ENCODE measurements around the gene TMEM109. TPM values are rescaled to one million over a fixed set of nuclear protein-coding genes. Genes with fewer than 3 reads are reported as not detected.

The TMEM109 gene
- total and polyA plus RNA-seq, 9 of the 15 experiments (the other 6 are each of a cell fraction or from before 2014, with no cell fraction given): 9.2 to 71.3 (median 30.5) TPM

DNA sequence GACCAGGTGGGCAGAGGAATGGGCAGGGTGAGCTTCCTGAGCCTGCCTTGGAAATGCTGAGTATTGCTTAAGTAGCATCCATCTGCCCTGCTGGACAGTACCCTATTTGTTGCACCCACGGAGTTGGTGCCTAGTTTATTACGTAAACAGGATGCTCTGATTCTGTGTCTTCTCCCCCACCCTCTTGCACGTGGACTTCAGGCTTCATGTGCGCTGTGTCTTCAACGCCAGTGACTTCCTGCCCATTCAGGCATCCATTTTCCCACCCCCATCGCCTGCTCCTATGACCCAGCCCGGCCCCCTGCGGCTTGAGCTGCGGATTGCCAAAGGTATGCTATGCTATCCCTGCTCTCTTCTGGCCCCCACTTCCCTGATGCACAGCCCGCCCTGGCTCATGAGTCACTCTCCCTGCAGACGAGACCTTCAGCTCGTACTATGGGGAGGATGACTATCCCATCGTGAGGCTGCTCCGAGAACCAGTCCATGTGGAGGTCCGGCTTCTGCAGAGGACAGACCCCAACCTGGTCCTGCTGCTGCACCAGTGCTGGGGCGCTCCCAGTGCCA, 40.9 kb upstream of the TMEM109 start:
- ChIA-PET CTCF (ENCODE audit: low intra/inter-chr PET ratio) (no interaction called here), POLR2A (interaction anchor here (1.3 to 2.1 kb wide), 2 partner anchors 9 to 15 kb away, joined by 4 to 7 read pairs; no protein-coding TSS in a partner anchor)
- peak; percentile 67 for ATAC-seq
- Histone ChIP-seq H3K79me2 (ENCODE audit: control insufficient read depth, insufficient read depth, low read length) (no peaks in the 10 kb centered on the region), H3K4me1 (replicated peaks in 1 of 2; ENCODE audit: control insufficient read depth in 2 of 2, insufficient read depth in 2 of 2, low read length in 2 of 2) (peaks cover 6 to 22% of the 10 kb centered on the region in 2 experiments; a peak in 4 of 5 replicates), H3K9me1 (ENCODE audit: control insufficient read depth, insufficient read depth, low read length) (peaks cover 3% of the 10 kb centered on the region), H2AFZ (ENCODE audit: low read depth, low read length) (no peak overlapping the region), H3K9ac (ENCODE audit: insufficient read depth in 1 of 2, low read depth in 2 of 2, low read length in 2 of 2) (peak overlapping the region in 1 of 2 experiments; percentile 65; a peak in 2 of 4 replicates), H3K4me3 (no peak overlapping the region), H3K36me3 (ENCODE audit: control insufficient read depth, insufficient read depth, low read length) (0 out of 3 replicates have a peak, but pooled peaks cover 3% of the 10 kb centered on the region), H4K20me1 (replicated peaks; ENCODE audit: control insufficient read depth, insufficient read depth, low read length) (no peaks in the 10 kb centered on the region), H3K4me2 (ENCODE audit: insufficient read depth, low read length) (no peak overlapping the region; the same call in 1 of the 2 replicates), H3K27me3 (ENCODE audit: control insufficient read depth in 2 of 2, insufficient read depth in 2 of 2, low read length in 2 of 2) (no peaks in the 10 kb centered on the region), H3K9me3 (replicated peaks; ENCODE audit: control insufficient read depth, insufficient read depth, low read depth, low read length) (no peaks in the 10 kb centered on the region), H3K27ac (ENCODE audit: extremely low read depth, low read depth, low read length) (no peak overlapping the region)
- 31% methylated on average over 16 of the region's 16 CpGs for WGBS (ENCODE audit: insufficient coverage, low coverage, missing lambda C conversion rate)
- no TSS peak for BruUV-seq (replicated peaks)
- intact Hi-C loops (cut with micrococcal nuclease) (no loop called here), in situ Hi-C loops (cut with MboI) (no loop called here)
- peak; percentile 67 for FAIRE-seq
- TF ChIP-seq JUN (IDR thresholded peaks at IDR 0.05; ENCODE audit: borderline replicate concordance, low read depth, low read length) (no peak), JUN (CRISPR knock-in tag; IDR thresholded peaks at IDR 0.05; ENCODE audit: borderline replicate concordance) (no peak), ZNF561 (CRISPR knock-in tag; conservative IDR thresholded peaks at IDR 0.05) (no peak), JUND (IDR thresholded peaks at IDR 0.05; ENCODE audit: borderline replicate concordance, low read depth, low read length) (peak; percentile 50; the same call in 1 of the 2 replicates), JUND (tag; IDR thresholded peaks at IDR 0.05; ENCODE audit: borderline replicate concordance, low read depth, low read length) (no peak), ESRRA (IDR thresholded peaks at IDR 0.05; ENCODE audit: borderline replicate concordance, low read depth) (no peak), GATA2 (CRISPR knock-in tag; IDR thresholded peaks at IDR 0.05) (no peak), ZBTB17 (CRISPR knock-in tag; IDR thresholded peaks at IDR 0.05) (no peak), ARNT (IDR thresholded peaks at IDR 0.05) (no peak), MTF1 (CRISPR knock-in tag; IDR thresholded peaks at IDR 0.05; ENCODE audit: borderline replicate concordance) (no peak), ZEB2 (IDR thresholded peaks at IDR 0.05) (no peak), POLR2G (IDR thresholded peaks at IDR 0.05; ENCODE audit: low read depth, low read length) (0 out of 2 replicates have a peak, but pooled peaks have one; percentile 14), FOSL1 (tag; conservative IDR thresholded peaks at IDR 0.05) (0 out of 2 replicates have a peak, but pooled peaks have one; percentile 21), ZNF316 (IDR thresholded peaks at IDR 0.05) (peak; percentile 36)
- TF ChIP-seq, protein P1, sequence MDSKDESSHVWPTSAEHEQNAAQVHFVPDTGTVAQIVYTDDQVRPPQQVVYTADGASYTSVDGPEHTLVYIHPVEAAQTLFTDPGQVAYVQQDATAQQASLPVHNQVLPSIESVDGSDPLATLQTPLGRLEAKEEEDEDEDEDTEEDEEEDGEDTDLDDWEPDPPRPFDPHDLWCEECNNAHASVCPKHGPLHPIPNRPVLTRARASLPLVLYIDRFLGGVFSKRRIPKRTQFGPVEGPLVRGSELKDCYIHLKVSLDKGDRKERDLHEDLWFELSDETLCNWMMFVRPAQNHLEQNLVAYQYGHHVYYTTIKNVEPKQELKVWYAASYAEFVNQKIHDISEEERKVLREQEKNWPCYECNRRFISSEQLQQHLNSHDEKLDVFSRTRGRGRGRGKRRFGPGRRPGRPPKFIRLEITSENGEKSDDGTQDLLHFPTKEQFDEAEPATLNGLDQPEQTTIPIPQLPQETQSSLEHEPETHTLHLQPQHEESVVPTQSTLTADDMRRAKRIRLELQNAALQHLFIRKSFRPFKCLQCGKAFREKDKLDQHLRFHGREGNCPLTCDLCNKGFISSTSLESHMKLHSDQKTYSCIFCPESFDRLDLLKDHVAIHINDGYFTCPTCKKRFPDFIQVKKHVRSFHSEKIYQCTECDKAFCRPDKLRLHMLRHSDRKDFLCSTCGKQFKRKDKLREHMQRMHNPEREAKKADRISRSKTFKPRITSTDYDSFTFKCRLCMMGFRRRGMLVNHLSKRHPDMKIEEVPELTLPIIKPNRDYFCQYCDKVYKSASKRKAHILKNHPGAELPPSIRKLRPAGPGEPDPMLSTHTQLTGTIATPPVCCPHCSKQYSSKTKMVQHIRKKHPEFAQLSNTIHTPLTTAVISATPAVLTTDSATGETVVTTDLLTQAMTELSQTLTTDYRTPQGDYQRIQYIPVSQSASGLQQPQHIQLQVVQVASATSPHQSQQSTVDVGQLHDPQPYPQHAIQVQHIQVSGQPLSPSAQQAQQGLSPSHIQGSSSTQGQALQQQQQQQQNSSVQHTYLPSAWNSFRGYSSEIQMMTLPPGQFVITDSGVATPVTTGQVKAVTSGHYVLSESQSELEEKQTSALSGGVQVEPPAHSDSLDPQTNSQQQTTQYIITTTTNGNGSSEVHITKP (IDR thresholded peaks at IDR 0.05; ENCODE audit: partially characterized antibody): peak; percentile 74
- TF ChIP-seq, protein P2, sequence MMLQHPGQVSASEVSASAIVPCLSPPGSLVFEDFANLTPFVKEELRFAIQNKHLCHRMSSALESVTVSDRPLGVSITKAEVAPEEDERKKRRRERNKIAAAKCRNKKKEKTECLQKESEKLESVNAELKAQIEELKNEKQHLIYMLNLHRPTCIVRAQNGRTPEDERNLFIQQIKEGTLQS (IDR thresholded peaks at IDR 0.05): peak; percentile 59; the same call in 1 of the 2 replicates
- TF ChIP-seq, protein P2 (CRISPR knock-in tag; conservative IDR thresholded peaks at IDR 0.05): no peak
- peak in 3 of 4 experiments; percentile 31 to 44 (median 34) for DNase-seq (ENCODE audit: extremely low read depth in 1 of 4, low spot score in 3 of 4)

Measured in K562 (cell line).